IPS-20b (cell line): ENCODE data around the gene MDC1.
"Not testable (repeated sequence)": the region's sequence is repeated elsewhere in the genome, so short reads cannot be mapped to it uniquely, and the experiment has no call there.

ENCODE experiments used
- H3K27ac ChIP-seq: one replicate; pipeline ENCODE4 v1.5.1; 2013; ENCODE audit warnings: low read length
- H3K27me3 ChIP-seq: 2 replicates; pipeline ENCODE4 v1.6.1; 2013; ENCODE audit warnings: mild to moderate bottlenecking, low read length, inconsistent platforms; ENCODE audit not compliant: insufficient read depth
- H3K36me3 ChIP-seq: 2 replicates; pipeline ENCODE4 v1.6.1; 2013; ENCODE audit warnings: low read depth, mild to moderate bottlenecking, inconsistent platforms, low read length, moderate library complexity; ENCODE audit not compliant: insufficient read depth
- H3K4me1 ChIP-seq: 2 replicates; pipeline ENCODE4 v1.6.1; 2013; ENCODE audit warnings: mild to moderate bottlenecking, control low read depth, inconsistent platforms, low read length, moderate library complexity; ENCODE audit not compliant: insufficient read depth
- H3K4me3 ChIP-seq: 2 replicates; pipeline ENCODE4 v1.5.1; 2013; ENCODE audit warnings: mild to moderate bottlenecking, low read length, inconsistent platforms
- H3K9ac ChIP-seq: 2 replicates; pipeline ENCODE4 v1.6.1; 2013; ENCODE audit warnings: low read depth, mild to moderate bottlenecking, inconsistent platforms, low read length, moderate library complexity
- H3K9me3 ChIP-seq: 2 replicates; pipeline ENCODE4 v1.6.1; 2013; ENCODE audit warnings: mild to moderate bottlenecking, low read depth, low read length, inconsistent platforms; ENCODE audit not compliant: insufficient read depth

Gene MDC1

DNA sequence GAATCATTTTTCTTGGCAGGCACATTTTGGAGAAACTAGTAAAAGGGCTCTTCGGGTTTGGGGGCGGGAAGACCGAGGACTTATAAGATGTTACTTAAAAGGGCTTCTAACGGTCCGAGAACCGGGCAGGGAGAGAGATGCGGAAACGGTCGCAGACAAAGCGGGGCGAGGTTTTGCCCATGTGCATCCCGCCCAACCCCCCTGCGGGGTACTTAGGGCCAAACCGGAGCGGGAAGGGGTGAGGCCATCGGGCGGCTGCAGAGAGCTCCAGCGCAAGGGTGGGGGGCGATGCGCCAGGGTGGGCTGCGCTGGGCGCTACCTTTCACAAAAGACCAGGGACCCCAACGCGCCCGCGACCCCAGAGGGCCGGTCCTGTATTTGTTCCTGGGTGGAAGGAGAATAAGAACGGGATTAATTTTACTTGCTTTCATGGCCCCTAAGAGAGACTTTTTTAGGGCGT, 3.7 kb upstream of the MDC1 start:
- peaks cover 46% of the 10 kb centered on the region for H3K36me3 ChIP-seq

DNA sequence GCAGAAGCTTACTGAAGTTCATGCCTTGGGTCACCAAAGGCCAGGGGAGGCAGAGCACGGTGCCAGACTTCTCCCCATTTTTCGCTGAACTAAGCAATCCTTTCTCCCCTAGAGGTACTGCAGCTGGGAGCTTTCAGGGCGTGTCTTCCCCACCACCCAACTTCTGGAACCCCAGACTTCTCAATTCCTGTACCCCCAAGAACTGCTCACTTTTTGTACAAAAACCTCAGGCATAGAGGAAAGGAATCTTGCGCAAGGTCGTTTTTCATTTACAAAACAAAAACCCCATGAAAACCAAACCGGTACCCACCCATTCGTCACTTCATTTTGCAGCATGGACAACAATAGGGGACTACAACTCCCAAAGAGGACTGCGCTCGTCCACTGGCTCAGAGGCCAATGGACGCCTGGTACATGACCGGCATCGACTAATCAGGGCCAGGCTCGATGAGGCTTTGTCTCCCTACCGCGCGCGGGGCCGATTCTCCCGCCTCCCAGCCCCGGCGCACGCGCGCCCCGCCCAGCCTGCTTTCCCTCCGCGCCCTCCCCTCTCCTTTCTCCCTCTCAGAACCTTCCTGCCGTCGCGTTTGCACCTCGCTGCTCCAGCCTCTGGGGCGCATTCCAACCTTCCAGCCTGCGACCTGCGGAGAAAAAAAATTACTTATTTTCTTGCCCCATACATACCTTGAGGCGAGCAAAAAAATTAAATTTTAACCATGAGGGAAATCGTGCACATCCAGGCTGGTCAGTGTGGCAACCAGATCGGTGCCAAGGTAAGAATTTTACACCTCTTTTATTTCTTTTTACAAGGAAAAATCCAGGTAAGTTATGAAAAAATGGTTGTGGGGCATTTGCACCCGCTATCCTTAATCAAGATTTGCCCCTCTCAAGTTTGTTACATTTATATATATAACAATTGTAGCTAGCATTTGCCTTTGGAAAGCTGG, 3.0 kb upstream of the MDC1 start, which contains the start of gene TUBB:
TSS of gene TUBB (plus strand) at position 562 of the 947 bp plus-strand sequence. CDS start at position 717, 155 bp downstream.
- Histone ChIP-seq H3K27me3 (no peaks in the 10 kb centered on the region), H3K36me3 (peaks cover 40% of the 10 kb centered on the region), H3K4me1 (peaks cover 10% of the 10 kb centered on the region), H3K4me3 (peak within 1 kb of the TSS; percentile 98), H3K9me3 (no peaks in the 10 kb centered on the region), H3K27ac (peak within 1 kb of the TSS; percentile 91), H3K9ac (peak within 1 kb of the TSS; percentile 99)

More for the DNA sequence above, 3.7 kb upstream of the MDC1 start:
- H3K4me3 ChIP-seq, result peak overlapping the region; percentile 98
- H3K9ac ChIP-seq, result peak overlapping the region; percentile 99
- H3K27ac ChIP-seq, result peak overlapping the region; percentile 80
- no peaks in the 10 kb centered on the region for H3K9me3 ChIP-seq
- H3K4me1 ChIP-seq, result peaks cover 10% of the 10 kb centered on the region
- no peaks in the 10 kb centered on the region for H3K27me3 ChIP-seq

DNA sequence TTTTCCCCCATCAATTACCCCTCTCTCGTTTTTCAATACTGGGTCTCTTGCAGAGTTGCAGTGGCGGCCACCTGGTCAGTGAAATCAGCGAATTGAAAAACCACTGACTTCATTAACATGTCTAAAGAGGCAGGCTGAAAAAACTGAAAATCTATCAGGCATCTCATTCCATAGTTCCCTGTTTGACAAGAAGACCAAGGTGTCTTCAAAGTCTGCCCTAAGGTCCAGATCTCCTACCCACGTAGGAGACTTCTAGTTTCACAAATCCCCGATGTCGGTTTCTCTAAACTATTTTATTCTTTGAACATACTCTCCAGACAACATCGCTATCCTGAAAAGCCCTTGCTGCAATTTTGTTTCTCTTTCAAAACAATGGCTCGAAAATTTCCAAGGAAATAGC, 2.3 kb upstream of the MDC1 start:
- Histone ChIP-seq H3K4me1 (peaks cover 10% of the 10 kb centered on the region), H3K9ac (peak overlapping the region; percentile 95), H3K27me3 (no peaks in the 10 kb centered on the region), H3K9me3 (no peaks in the 10 kb centered on the region), H3K36me3 (peaks cover 40% of the 10 kb centered on the region), H3K27ac (peak overlapping the region; percentile 91), H3K4me3 (peak overlapping the region; percentile 64)

DNA sequence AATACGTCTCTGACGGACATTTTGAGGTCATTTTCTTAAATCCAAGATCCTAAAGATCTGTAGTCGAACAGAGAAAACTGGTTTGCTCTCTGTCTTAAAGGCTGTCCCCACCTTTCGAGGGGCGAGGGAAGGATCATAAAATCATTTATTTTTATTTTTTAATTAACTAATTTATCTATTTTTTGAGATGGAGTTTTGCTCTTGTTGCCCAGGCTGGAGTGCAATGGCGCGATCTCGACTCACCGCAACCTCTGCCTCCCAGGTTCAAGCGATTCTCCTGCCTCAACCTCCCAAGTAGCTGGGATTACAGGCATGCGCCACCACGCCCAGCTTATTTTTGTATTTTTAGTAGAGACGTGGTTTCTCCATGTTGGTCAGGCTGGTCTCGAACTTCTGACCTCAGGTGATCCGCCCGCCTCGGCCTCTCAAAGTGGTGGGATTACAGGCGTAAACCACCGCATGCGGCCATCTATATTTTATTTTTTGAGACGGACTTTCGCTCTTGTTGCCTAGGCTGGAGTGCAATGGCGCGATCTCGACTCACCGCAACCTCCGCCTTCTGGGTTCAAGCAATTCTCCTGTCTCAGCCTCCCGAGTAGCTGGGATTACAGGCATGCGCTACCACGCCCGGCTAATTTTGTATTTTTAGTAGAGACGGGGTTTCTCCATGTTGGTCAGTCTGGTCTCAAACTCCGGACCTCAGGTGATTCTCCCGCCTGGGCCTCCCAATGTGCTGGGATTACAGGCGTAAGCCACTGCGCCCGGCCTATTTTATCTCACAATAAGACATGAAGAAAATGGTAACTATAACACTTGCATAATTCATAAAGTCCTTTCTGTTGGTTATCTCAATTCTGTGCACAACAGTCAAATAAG, 1.0 kb upstream of the MDC1 start:
- H3K4me1 ChIP-seq, H3K27me3 ChIP-seq, H3K9me3 ChIP-seq: not testable (repeated sequence)
- Histone ChIP-seq H3K9ac (peak overlapping the region; percentile 95), H3K36me3 (peaks cover 40% of the 10 kb centered on the region), H3K4me3 (peak overlapping the region; percentile 64), H3K27ac (peak overlapping the region; percentile 75)

DNA sequence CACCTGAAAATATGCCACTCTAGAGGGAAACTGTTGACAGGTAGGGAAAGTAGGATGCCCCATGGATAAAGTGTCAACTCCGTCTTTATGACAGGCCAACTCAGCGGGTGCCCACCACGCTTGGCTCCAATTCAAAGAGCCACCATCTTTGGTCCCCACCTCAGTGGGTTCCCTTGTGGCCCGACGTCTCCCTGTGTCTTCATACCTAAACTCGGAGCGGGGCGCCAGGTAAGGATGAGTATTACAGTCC, 277 bp downstream of the MDC1 start:
- Histone ChIP-seq H3K36me3 (peaks cover 40% of the 10 kb centered on the region), H3K27me3 (no peaks in the 10 kb centered on the region), H3K4me1 (peaks cover 5% of the 10 kb centered on the region; the same call in 1 of the 2 replicates), H3K9me3 (no peaks in the 10 kb centered on the region), H3K4me3 (peak overlapping the region; percentile 64), H3K9ac (peak overlapping the region; percentile 95; the same call in 1 of the 2 replicates), H3K27ac (peak overlapping the region; percentile 31)

DNA sequence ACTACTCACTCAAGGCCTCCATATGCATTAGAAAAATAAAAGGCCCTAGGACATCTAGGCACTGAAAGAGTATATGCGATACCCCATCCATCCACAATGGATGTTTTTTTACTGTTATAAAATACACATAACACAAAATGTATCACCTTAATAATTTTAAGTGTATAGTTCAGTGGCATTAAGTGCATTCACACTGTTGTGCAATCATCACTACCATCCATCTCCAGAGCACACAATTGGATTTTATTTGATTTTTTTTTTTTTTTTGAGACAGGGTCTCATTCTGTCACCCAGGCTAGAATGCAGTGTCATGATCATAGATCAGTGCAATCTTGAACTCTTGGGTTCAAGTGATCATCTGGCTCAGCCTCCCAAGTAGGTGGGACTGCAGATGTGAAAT, 2.8 kb downstream of the MDC1 start:
- Histone ChIP-seq H3K27ac (no peak overlapping the region), H3K4me3 (no peak overlapping the region), H3K4me1 (peaks cover 5% of the 10 kb centered on the region; the same call in 1 of the 2 replicates), H3K36me3 (peaks cover 56% of the 10 kb centered on the region), H3K27me3 (no peaks in the 10 kb centered on the region), H3K9me3 (no peaks in the 10 kb centered on the region), H3K9ac (no peak overlapping the region)

DNA sequence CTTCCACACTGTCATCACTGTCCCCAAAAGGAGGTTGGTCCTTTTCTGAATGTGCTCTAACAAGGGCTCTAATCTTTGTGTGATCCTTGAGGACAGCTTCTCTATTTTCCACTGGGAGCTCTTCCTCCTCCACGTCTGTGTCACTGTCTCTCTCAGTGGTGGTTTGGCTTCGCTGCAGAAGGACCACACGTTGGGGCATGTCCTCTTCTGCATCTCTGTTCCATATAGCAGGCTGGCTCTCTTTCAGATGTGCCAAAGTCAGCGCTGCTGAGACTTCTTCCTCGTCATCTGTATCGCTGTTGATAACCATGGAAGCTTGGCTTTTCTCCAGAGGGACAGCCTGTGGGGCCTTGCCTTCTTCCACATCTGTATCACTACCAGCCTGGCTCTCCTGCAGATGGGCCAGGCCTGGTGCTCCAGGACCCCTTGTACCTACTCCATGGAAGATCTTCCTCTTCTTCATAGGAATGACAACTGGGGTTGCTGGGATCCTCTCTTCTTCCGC, 4.6 kb downstream of the MDC1 start:
- Histone ChIP-seq H3K4me1 (peaks cover 2% of the 10 kb centered on the region; the same call in 1 of the 2 replicates), H3K27me3 (no peaks in the 10 kb centered on the region), H3K36me3 (peaks cover 74% of the 10 kb centered on the region), H3K4me3 (no peak overlapping the region), H3K9me3 (no peaks in the 10 kb centered on the region), H3K9ac (no peak overlapping the region), H3K27ac (no peak overlapping the region)

DNA sequence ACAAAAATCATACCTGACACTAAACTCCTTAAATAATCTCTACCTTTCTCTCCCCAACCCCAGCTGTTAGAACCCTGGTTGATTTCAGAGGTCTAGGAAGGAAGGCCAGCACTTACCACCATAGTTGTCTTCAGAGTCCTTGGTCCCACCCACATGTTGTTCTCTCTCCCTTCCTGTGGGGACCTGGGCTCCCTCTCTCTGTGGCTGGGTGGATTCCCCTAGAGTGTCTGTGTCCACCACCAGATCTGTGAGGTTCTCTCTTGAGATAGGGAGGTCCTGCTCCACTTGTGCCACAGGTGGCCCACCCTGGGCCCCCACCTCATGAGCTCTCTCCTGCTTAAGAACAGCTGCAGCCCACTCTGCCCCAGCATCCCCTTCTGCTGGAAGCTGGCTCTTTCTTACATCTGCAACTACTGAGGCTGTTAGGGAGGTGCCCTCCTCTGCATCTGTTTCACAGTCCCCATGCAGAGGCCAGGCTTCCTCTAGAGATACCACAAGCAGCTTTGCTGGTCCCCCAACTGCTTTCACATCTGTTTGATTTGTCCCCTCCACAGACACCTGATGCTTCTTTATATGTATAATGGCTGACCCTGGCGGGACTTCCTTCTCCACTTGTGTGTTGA, 5.2 kb downstream of the MDC1 start:
- H3K27me3 ChIP-seq, result no peaks in the 10 kb centered on the region
- H3K9ac ChIP-seq, result no peak overlapping the region
- no peaks in the 10 kb centered on the region for H3K9me3 ChIP-seq
- no peak overlapping the region for H3K4me3 ChIP-seq
- H3K36me3 ChIP-seq, result peaks cover 80% of the 10 kb centered on the region
- H3K4me1 ChIP-seq, result peaks cover 2% of the 10 kb centered on the region; the same call in 1 of the 2 replicates
- H3K27ac ChIP-seq, result no peak overlapping the region

DNA sequence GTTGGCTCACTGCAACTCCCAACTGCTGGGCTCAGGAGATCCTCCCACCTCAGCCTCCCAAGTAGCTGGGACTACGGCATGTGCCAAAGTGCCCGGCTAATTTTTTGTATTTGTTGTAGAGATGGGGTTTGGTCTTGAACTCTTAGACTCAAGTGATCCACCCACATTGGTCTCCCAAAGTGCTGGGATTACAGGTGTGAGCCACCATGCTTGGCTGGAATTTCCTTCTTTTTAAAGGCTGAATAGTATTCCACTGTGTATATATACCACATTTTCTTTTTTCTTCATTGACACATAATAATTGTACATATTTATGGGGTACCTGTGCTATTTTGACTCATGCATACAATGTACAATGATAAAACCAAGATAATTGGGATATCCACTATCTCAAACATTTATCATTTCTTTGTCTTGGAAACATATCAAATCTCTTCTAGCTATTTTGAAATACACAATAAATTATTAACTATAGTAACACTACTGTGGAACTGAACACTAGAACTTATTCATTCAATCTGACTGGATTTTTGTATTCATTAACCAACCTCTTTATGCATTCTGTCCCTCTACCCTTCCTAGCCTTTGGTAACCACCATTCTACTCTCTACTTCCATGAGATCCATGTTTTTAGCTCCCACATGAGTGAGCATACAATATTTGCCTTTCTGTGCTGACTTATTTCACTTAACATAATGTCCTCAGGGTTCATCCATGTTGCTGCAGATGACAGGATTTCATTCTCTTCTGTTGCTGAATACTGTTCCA, 7.8 kb downstream of the MDC1 start:
- Histone ChIP-seq H3K36me3 (peaks cover 93% of the 10 kb centered on the region), H3K4me1 (no peaks in the 10 kb centered on the region), H3K27me3 (no peaks in the 10 kb centered on the region), H3K27ac (no peak overlapping the region), H3K4me3 (no peak overlapping the region), H3K9ac (no peak overlapping the region), H3K9me3 (no peaks in the 10 kb centered on the region)

DNA sequence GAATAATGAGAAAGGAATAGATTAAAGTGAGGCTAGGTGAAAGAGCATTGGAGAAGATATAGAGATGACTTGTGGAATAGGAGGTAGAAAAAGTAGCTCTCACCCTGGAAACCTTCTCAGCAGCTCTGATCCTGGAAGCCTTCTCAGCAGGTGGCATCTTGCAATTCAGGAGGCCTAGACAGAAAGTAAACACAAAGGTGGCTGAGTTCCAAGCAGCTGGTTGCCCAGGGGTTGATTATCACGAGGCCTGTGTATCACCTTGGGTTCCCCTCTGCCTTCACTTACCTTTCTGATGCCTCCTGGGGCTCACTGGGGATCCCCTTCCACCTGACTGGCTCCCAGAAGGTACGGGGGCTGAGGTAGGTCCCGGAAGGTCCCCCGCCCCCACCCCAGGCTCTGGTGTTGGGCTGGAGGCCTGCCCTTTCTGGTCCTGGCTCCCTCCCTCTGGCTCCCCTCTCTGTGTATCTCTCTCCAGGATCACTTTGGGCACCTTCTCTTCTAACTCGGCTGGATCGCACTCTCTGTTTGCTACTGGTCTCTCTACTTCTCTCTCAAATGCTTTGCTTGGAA, 9.7 kb downstream of the MDC1 start:
- no peaks in the 10 kb centered on the region for H3K9me3 ChIP-seq
- no peaks in the 10 kb centered on the region for H3K4me1 ChIP-seq
- H3K9ac ChIP-seq, result no peak overlapping the region
- peaks cover 92% of the 10 kb centered on the region for H3K36me3 ChIP-seq
- H3K27me3 ChIP-seq, result no peaks in the 10 kb centered on the region
- H3K27ac ChIP-seq, result no peak overlapping the region
- no peak overlapping the region for H3K4me3 ChIP-seq
